Neural cell (in vitro differentiated cells): ENCODE results near the gene SLC6A20. TPM values are rescaled to one million over a fixed set of nuclear protein-coding genes. Genes with fewer than 3 reads are reported as not detected.

Experiments used
- H2AFZ ChIP-seq: fragments of 200-600, 300-800 bp; sonication (generic), shearing (Covaris generic); 2 replicates; pipeline ENCODE4 v1.6.0; 2014; ENCODE audit warnings: low read depth, mild to moderate bottlenecking, antibody characterized with exemption, low read length, moderate library complexity
- H3F3A ChIP-seq: fragments of 200-600 bp; shearing (Covaris generic); 2 replicates; pipeline ENCODE4 v1.6.1; 2016; ENCODE audit warnings: mild to moderate bottlenecking, moderate library complexity, mixed read lengths, antibody characterized with exemption, low read length; ENCODE audit not compliant: insufficient read depth, poor library complexity, severe bottlenecking
- H3K27ac ChIP-seq: fragments of 200-600, 300-800 bp; sonication (generic), shearing (Covaris generic); 2 replicates; pipeline ENCODE4 v1.5.1; 2014; ENCODE audit warnings: mild to moderate bottlenecking, low read length, moderate library complexity
- H3K27me3 ChIP-seq: fragments of 300-800, 200-600 bp; sonication (generic), shearing (Covaris generic); 2 replicates; pipeline ENCODE4 v1.6.0; 2014; ENCODE audit warnings: mild to moderate bottlenecking, low read depth, low read length, moderate library complexity; ENCODE audit not compliant: insufficient read depth
- H3K36me3 ChIP-seq: fragments of 300-800, 200-600 bp; sonication (generic), shearing (Covaris generic); 2 replicates; pipeline ENCODE4 v1.5.1; 2014; ENCODE audit warnings: mild to moderate bottlenecking, antibody characterized with exemption, low read length, moderate library complexity; ENCODE audit not compliant: insufficient read depth
- H3K4me2 ChIP-seq: fragments of 300-800, 200-600 bp; sonication (generic), shearing (Covaris generic); 2 replicates; pipeline ENCODE4 v1.6.0; 2014; ENCODE audit warnings: mild to moderate bottlenecking, low read length
- H3K4me3 ChIP-seq: fragments of 300-800, 200-600 bp; sonication (generic), shearing (Covaris generic); 2 replicates; pipeline ENCODE4 v1.5.1; 2014; ENCODE audit warnings: mild to moderate bottlenecking, low read length, moderate library complexity
- H3K79me2 ChIP-seq: fragments of 200-600 bp; shearing (Covaris generic); replicated peaks from 2 replicates; pipeline ENCODE4 v1.6.0; 2014; ENCODE audit warnings: mild to moderate bottlenecking, low read length, moderate library complexity; ENCODE audit not compliant: insufficient read depth
- H3K9ac ChIP-seq: fragments of 300-800, 200-600 bp; sonication (generic), shearing (Covaris generic); 2 replicates; pipeline ENCODE4 v1.6.1; 2016; ENCODE audit warnings: mild to moderate bottlenecking, low read length, mixed read lengths
- H3K9me2 ChIP-seq: fragments of 200-600 bp; shearing (Covaris generic); 2 replicates; pipeline ENCODE4 v1.6.1; 2016; ENCODE audit warnings: mild to moderate bottlenecking, low read length, mixed read lengths; ENCODE audit not compliant: insufficient read depth
- H3K9me3 ChIP-seq: fragments of 200-600, 300-800 bp; sonication (generic), shearing (Covaris generic); 2 replicates; pipeline ENCODE4 v1.6.1; 2016; ENCODE audit warnings: mild to moderate bottlenecking, mixed run types, low read length, moderate library complexity, mixed read lengths
- H4K20me1 ChIP-seq: fragments of 200-600 bp; shearing (Covaris generic); 2 replicates; pipeline ENCODE4 v1.6.1; 2016; ENCODE audit warnings: mild to moderate bottlenecking, mixed run types; ENCODE audit not compliant: insufficient read depth
- CTCF ChIP-seq: fragments of 450-650 bp; IDR thresholded peaks from 2 replicates; pipeline ENCODE4 v1.5.1; 2014; ENCODE audit warnings: antibody characterized with exemption, mild to moderate bottlenecking, moderate library complexity; ENCODE audit not compliant: poor library complexity, severe bottlenecking
- EP300 ChIP-seq: fragments of 450-650 bp; conservative IDR thresholded peaks from 2 replicates; pipeline ENCODE4 v1.6.1; 2014; ENCODE audit warnings: antibody characterized with exemption, mild to moderate bottlenecking, moderate library complexity; ENCODE audit not compliant: poor library complexity, severe bottlenecking
- EZH2 ChIP-seq: fragments of 200-600, 300-800 bp; shearing (Covaris generic), sonication (generic); IDR thresholded peaks from 2 replicates; pipeline ENCODE4 v1.6.1; 2014; ENCODE audit warnings: antibody characterized with exemption, low read length, borderline replicate concordance, mild to moderate bottlenecking; ENCODE audit not compliant: insufficient read depth, poor library complexity, severe bottlenecking
- MXI1 ChIP-seq: fragments of 450-650 bp; conservative IDR thresholded peaks from 2 replicates; pipeline ENCODE4 v1.6.1; 2014; ENCODE audit warnings: antibody characterized with exemption, mild to moderate bottlenecking; ENCODE audit not compliant: poor library complexity, severe bottlenecking
- POLR2AphosphoS5 ChIP-seq: IDR thresholded peaks from 2 replicates; pipeline ENCODE4 v1.6.1; 2012
- RAD21 ChIP-seq: fragments of 450-650 bp; conservative IDR thresholded peaks from 2 replicates; pipeline ENCODE4 v1.6.1; 2014; ENCODE audit warnings: antibody characterized with exemption, mild to moderate bottlenecking, moderate library complexity
- REST ChIP-seq: IDR thresholded peaks from 2 replicates; pipeline ENCODE4 v1.6.1; 2012; ENCODE audit warnings: borderline replicate concordance
- SMC3 ChIP-seq: fragments of 450-650 bp; conservative IDR thresholded peaks from 2 replicates; pipeline ENCODE4 v1.6.1; 2014; ENCODE audit warnings: antibody characterized with exemption, mild to moderate bottlenecking, moderate library complexity; ENCODE audit not compliant: poor library complexity
- TAF1 ChIP-seq: IDR thresholded peaks from 2 replicates; pipeline ENCODE4 v1.6.1; 2012; ENCODE audit warnings: low read depth
- polyA plus RNA-seq: library from polyadenylated mRNA; depleted of rRNA; stranded (reverse); fragments of >200 nt; gene quantifications from 2 replicates; pipeline ENCODE4 v1.2.3, GENCODE V29; 2014

SLC6A20 gene
- polyA plus RNA-seq, 1 donor from 2014 or later: not detected

- no peaks in the 10 kb centered on the region for H3K36me3 ChIP-seq
- TF ChIP-seq SMC3 (no peak), EP300 (no peak), TAF1 (no peak), REST (no peak), POLR2AphosphoS5 (no peak)
- H4K20me1 ChIP-seq: no peaks in the 10 kb centered on the region
- no peak overlapping the region for H3K4me2 ChIP-seq
- no peaks in the 10 kb centered on the region for H3K9me2 ChIP-seq
- no peaks in the 10 kb centered on the region for H3K79me2 ChIP-seq
- no peak overlapping the region for H2AFZ ChIP-seq
- no peaks in the 10 kb centered on the region for H3K27me3 ChIP-seq
- no peaks in the 10 kb centered on the region for H3K9me3 ChIP-seq
- no peak overlapping the region for H3K4me3 ChIP-seq
- no peaks in the 10 kb centered on the region for H3F3A ChIP-seq
- H3K9ac ChIP-seq: no peak overlapping the region
- H3K27ac ChIP-seq: no peak overlapping the region
Observed at GRCh38 chr3:45773714-45774449, 22.5 kb downstream of the SLC6A20 start.

- no peak overlapping the region for H3K9ac ChIP-seq
- TF ChIP-seq CTCF: no peak
- no peak for TF ChIP-seq MXI1
- no peak for TF ChIP-seq SMC3
- no peak for TF ChIP-seq TAF1
- no peak for TF ChIP-seq RAD21
- TF ChIP-seq POLR2AphosphoS5: no peak
- no peak for TF ChIP-seq REST
- no peak for TF ChIP-seq EP300
- no peak for TF ChIP-seq EZH2
- no peaks in the 10 kb centered on the region for H3K27me3 ChIP-seq
- no peaks in the 10 kb centered on the region for H3K79me2 ChIP-seq
- H3K4me3 ChIP-seq: no peak overlapping the region
- H3K4me2 ChIP-seq: no peak overlapping the region
- no peaks in the 10 kb centered on the region for H3K9me2 ChIP-seq
- H3K9me3 ChIP-seq: no peaks in the 10 kb centered on the region
- no peak overlapping the region for H3K27ac ChIP-seq
- no peaks in the 10 kb centered on the region for H3F3A ChIP-seq
- H4K20me1 ChIP-seq: no peaks in the 10 kb centered on the region
- no peak overlapping the region for H2AFZ ChIP-seq
- no peaks in the 10 kb centered on the region for H3K36me3 ChIP-seq
Observed at GRCh38 chr3:45773072-45773471, 23.3 kb downstream of the SLC6A20 start.
